Measurements from ENCODE around the gene OAT. TPM values are rescaled to one million over a fixed set of nuclear protein-coding genes. Genes with fewer than 3 reads are reported as not detected.

The OAT gene
- total RNA-seq: 10 to 100 TPM; 22.4 to 28.0 TPM

- ChIA-PET CTCF (interaction anchor here (0.6 to 1.7 kb wide), 2 partner anchors 15 to 30 kb away, joined by 3 to 8 read pairs; no protein-coding TSS in a partner anchor), POLR2A (interaction anchor here (0.8 to 1.0 kb wide), 3 partner anchors 15 to 299 kb away, joined by 3 to 6 read pairs (median 3); no protein-coding TSS in a partner anchor)
- peak; percentile 97 for ATAC-seq
- Mint-ChIP-seq H3K9me3 (ENCODE audit: insufficient read depth) (no peaks in the 10 kb centered on the region), H3K4me3 (peak within 1 kb of the TSS; percentile 76), H3K27ac (peak within 1 kb of the TSS; percentile 73), H3K4me1 (ENCODE audit: low read depth) (peaks cover 11% of the 10 kb centered on the region), H3K36me3 (ENCODE audit: low read depth) (no peaks in the 10 kb centered on the region), H3K27me3 (ENCODE audit: low read depth) (peaks cover 12% of the 10 kb centered on the region)
- peak; percentile 98 for DNase-seq
These were observed at the start of gene OAT for GRCh38 chr10:124418726-124419501. Gene OAT (minus strand): TSS chr10:124418923. CDS start chr10:124412171, 6,752 bp downstream.

- ChIA-PET CTCF (no interaction called here), POLR2A (interaction anchor here (0.9 kb wide), 1 partner anchor 48 kb away, joined by 3 read pairs; the partner anchor contains the start of gene OAT)
- no peaks in the 10 kb centered on the region for H3K9me3 Mint-ChIP-seq (ENCODE audit: insufficient read depth)
- H3K4me3 Mint-ChIP-seq: no peak overlapping the region
- H3K27ac Mint-ChIP-seq: no peak overlapping the region
- H3K4me1 Mint-ChIP-seq (ENCODE audit: low read depth): peaks cover 21% of the 10 kb centered on the region
- DNase-seq (no peak), ATAC-seq (no peak)
- peaks cover 4% of the 10 kb centered on the region for H3K36me3 Mint-ChIP-seq (ENCODE audit: low read depth)
- no peaks in the 10 kb centered on the region for H3K27me3 Mint-ChIP-seq (ENCODE audit: low read depth)
These were observed 48.4 kb upstream of the OAT start for GRCh38 chr10:124467165-124467564.

- Mint-ChIP-seq H3K36me3 (ENCODE audit: low read depth) (peaks cover 6% of the 10 kb centered on the region), H3K27ac (peak overlapping the region; percentile 81), H3K4me1 (ENCODE audit: low read depth) (peaks cover 24% of the 10 kb centered on the region), H3K27me3 (ENCODE audit: low read depth) (no peaks in the 10 kb centered on the region), H3K9me3 (ENCODE audit: insufficient read depth) (peaks cover 3% of the 10 kb centered on the region), H3K4me3 (no peak overlapping the region)
- POLR2A ChIA-PET: no interaction called here
- ATAC-seq: no peak
- CTCF ChIA-PET: no interaction called here
- no peak for DNase-seq
These were observed 47.2 kb upstream of the OAT start for GRCh38 chr10:124465777-124466488.

GRCh38 chr10:124465003-124465776 lies 46.5 kb upstream of the OAT start:
- CTCF ChIA-PET: interaction anchor here (1.2 to 1.7 kb wide), 3 partner anchors 28 to 276 kb away, joined by 3 to 4 read pairs (median 4); no protein-coding TSS in a partner anchor
- H3K4me1 Mint-ChIP-seq (ENCODE audit: low read depth): peaks cover 24% of the 10 kb centered on the region
- POLR2A ChIA-PET: no interaction called here
- peaks cover 6% of the 10 kb centered on the region for H3K36me3 Mint-ChIP-seq (ENCODE audit: low read depth)
- peaks cover 3% of the 10 kb centered on the region for H3K9me3 Mint-ChIP-seq (ENCODE audit: insufficient read depth)
- no peak for ATAC-seq
- H3K27me3 Mint-ChIP-seq (ENCODE audit: low read depth): no peaks in the 10 kb centered on the region
- H3K4me3 Mint-ChIP-seq: peak overlapping the region; percentile 9
- no peak for DNase-seq
- H3K27ac Mint-ChIP-seq: peak overlapping the region; percentile 81

GRCh38 chr10:124464028-124464965 lies 45.6 kb upstream of the OAT start:
- no peaks in the 10 kb centered on the region for H3K27me3 Mint-ChIP-seq (ENCODE audit: low read depth)
- peaks cover 6% of the 10 kb centered on the region for H3K36me3 Mint-ChIP-seq (ENCODE audit: low read depth)
- no peak for DNase-seq
- CTCF ChIA-PET: interaction anchor here (1.2 to 1.7 kb wide), 3 partner anchors 29 to 277 kb away, joined by 3 to 4 read pairs (median 4); no protein-coding TSS in a partner anchor
- H3K9me3 Mint-ChIP-seq (ENCODE audit: insufficient read depth): peaks cover 3% of the 10 kb centered on the region
- peaks cover 24% of the 10 kb centered on the region for H3K4me1 Mint-ChIP-seq (ENCODE audit: low read depth)
- no peak overlapping the region for H3K4me3 Mint-ChIP-seq
- peak overlapping the region; percentile 81 for H3K27ac Mint-ChIP-seq
- POLR2A ChIA-PET: interaction anchor here (0.7 kb wide), 1 partner anchor 279 kb away, joined by 3 read pairs; no protein-coding TSS in a partner anchor
- no peak for ATAC-seq

GRCh38 chr10:124462348-124462695 lies 43.6 kb upstream of the OAT start:
- Mint-ChIP-seq H3K4me3 (peak overlapping the region; percentile 83), H3K36me3 (ENCODE audit: low read depth) (peaks cover 6% of the 10 kb centered on the region), H3K27me3 (ENCODE audit: low read depth) (peaks cover 2% of the 10 kb centered on the region), H3K9me3 (ENCODE audit: insufficient read depth) (peaks cover 3% of the 10 kb centered on the region), H3K27ac (peak overlapping the region; percentile 83), H3K4me1 (ENCODE audit: low read depth) (peaks cover 24% of the 10 kb centered on the region)
- ATAC-seq: no peak
- CTCF ChIA-PET: interaction anchor here (1.2 kb wide), 1 partner anchor 11 kb away, joined by 3 read pairs; no protein-coding TSS in a partner anchor
- POLR2A ChIA-PET: interaction anchor here (0.7 to 1.0 kb wide), 2 partner anchors 9 to 256 kb away, joined by 3 read pairs; no protein-coding TSS in a partner anchor
- no peak for DNase-seq

GRCh38 chr10:124461642-124462347 lies 43.1 kb upstream of the OAT start, which contains the start of gene LHPP:
Gene LHPP (plus strand): TSS chr10:124461823. CDS start chr10:124461863, 40 bp downstream.
- DNase-seq: peak; percentile 91
- Mint-ChIP-seq H3K27me3 (ENCODE audit: low read depth) (peaks cover 2% of the 10 kb centered on the region), H3K27ac (peak within 1 kb of the TSS; percentile 93), H3K9me3 (ENCODE audit: insufficient read depth) (peaks cover 3% of the 10 kb centered on the region), H3K4me1 (ENCODE audit: low read depth) (peaks cover 24% of the 10 kb centered on the region), H3K36me3 (ENCODE audit: low read depth) (peaks cover 6% of the 10 kb centered on the region), H3K4me3 (peak within 1 kb of the TSS; percentile 83)
- POLR2A ChIA-PET: interaction anchor here (0.5 to 1.2 kb wide), 4 partner anchors 9 to 454 kb away, joined by 3 to 4 read pairs (median 4); no protein-coding TSS in a partner anchor
- peak; percentile 99 for ATAC-seq
- CTCF ChIA-PET: interaction anchor here (0.8 to 2.0 kb wide), 5 partner anchors 12 to 463 kb away, joined by 3 to 6 read pairs (median 3); no protein-coding TSS in a partner anchor

- no peak for ATAC-seq
- Mint-ChIP-seq H3K9me3 (ENCODE audit: insufficient read depth) (peaks cover 3% of the 10 kb centered on the region), H3K4me3 (no peak overlapping the region), H3K27ac (no peak overlapping the region), H3K36me3 (ENCODE audit: low read depth) (peaks cover 6% of the 10 kb centered on the region), H3K4me1 (ENCODE audit: low read depth) (peaks cover 14% of the 10 kb centered on the region), H3K27me3 (ENCODE audit: low read depth) (peaks cover 12% of the 10 kb centered on the region)
- DNase-seq: no peak
- ChIA-PET CTCF (interaction anchor here (1.5 to 2.0 kb wide), 2 partner anchors 11 to 56 kb away, joined by 4 to 6 read pairs; no protein-coding TSS in a partner anchor), POLR2A (no interaction called here)
These were observed 41.4 kb upstream of the OAT start for GRCh38 chr10:124460144-124460543.

GRCh38 chr10:124459395-124459794 lies 40.7 kb upstream of the OAT start:
- peaks cover 6% of the 10 kb centered on the region for H3K4me1 Mint-ChIP-seq (ENCODE audit: low read depth)
- no peak for ATAC-seq
- ChIA-PET POLR2A (interaction anchor here (0.6 kb wide), 1 partner anchor 1221 kb away, joined by 3 read pairs; no protein-coding TSS in a partner anchor), CTCF (no interaction called here)
- H3K9me3 Mint-ChIP-seq (ENCODE audit: insufficient read depth): peaks cover 3% of the 10 kb centered on the region
- H3K4me3 Mint-ChIP-seq: no peak overlapping the region
- no peak overlapping the region for H3K27ac Mint-ChIP-seq
- peaks cover 19% of the 10 kb centered on the region for H3K27me3 Mint-ChIP-seq (ENCODE audit: low read depth)
- H3K36me3 Mint-ChIP-seq (ENCODE audit: low read depth): peaks cover 4% of the 10 kb centered on the region
- DNase-seq: no peak

GRCh38 chr10:124458889-124459288 lies 40.2 kb upstream of the OAT start:
- CTCF ChIA-PET: interaction anchor here (1.0 kb wide), 1 partner anchor 55 kb away, joined by 3 read pairs; no protein-coding TSS in a partner anchor
- Mint-ChIP-seq H3K9me3 (ENCODE audit: insufficient read depth) (peaks cover 3% of the 10 kb centered on the region), H3K27ac (no peak overlapping the region), H3K27me3 (ENCODE audit: low read depth) (peaks cover 23% of the 10 kb centered on the region), H3K4me1 (ENCODE audit: low read depth) (peaks cover 3% of the 10 kb centered on the region), H3K36me3 (ENCODE audit: low read depth) (peaks cover 2% of the 10 kb centered on the region), H3K4me3 (no peak overlapping the region)
- ATAC-seq (no peak), DNase-seq (no peak)
- POLR2A ChIA-PET: interaction anchor here (0.6 kb wide), 1 partner anchor 1221 kb away, joined by 3 read pairs; no protein-coding TSS in a partner anchor

All from activated CD8-positive, alpha-beta T cell treated with anti-CD3 and anti-CD28 coated beads, Interleukin-2, amount 10 ng/mL, durations not matched to agents 7 days and 5 days (primary cell).